ENCODE measurements around the gene USP6NL.

DNA sequence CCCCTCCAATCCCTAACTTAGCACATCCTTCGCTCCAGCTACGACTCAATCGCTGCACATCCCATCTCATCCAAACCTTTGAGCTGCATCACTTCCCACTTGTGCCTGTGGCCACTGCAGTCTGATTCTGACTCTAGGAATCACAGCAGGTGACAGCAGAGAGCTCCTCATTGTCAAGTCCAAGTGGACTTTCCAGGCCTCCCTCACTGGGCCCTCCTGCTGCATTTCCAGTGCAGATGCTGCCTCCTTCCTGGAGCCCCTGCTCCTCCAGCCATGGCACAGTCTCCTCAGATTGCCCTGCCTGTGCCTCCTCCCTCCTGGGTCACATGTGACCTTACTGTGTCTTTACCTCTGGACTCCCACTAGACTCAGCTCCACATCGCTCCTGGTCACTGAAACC, 157.3 kb downstream of the USP6NL start:
- TF ChIP-seq SUZ12 (IDR thresholded peaks at IDR 0.05) (no peak), BHLHE40 (IDR thresholded peaks at IDR 0.05; ENCODE audit: borderline replicate concordance) (no peak), CTBP1 (IDR thresholded peaks at IDR 0.05; ENCODE audit: borderline replicate concordance) (no peak), SP1 (IDR thresholded peaks at IDR 0.05) (no peak), LEF1 (IDR thresholded peaks at IDR 0.05; ENCODE audit: borderline replicate concordance) (no peak)
